ENCODE data around the gene ADRA1B.

GRCh38 chr5:159943326-159943725 lies 27.0 kb downstream of the ADRA1B start:
- no peak for TF ChIP-seq POLR2A (IDR thresholded peaks at IDR 0.05; ENCODE audit: low read length)
- no peak for TF ChIP-seq GATA1 (IDR thresholded peaks at IDR 0.05; ENCODE audit: low read depth, low read length)
